ENCODE measurements around the gene ZNF160.

Gene ZNF160

DNA sequence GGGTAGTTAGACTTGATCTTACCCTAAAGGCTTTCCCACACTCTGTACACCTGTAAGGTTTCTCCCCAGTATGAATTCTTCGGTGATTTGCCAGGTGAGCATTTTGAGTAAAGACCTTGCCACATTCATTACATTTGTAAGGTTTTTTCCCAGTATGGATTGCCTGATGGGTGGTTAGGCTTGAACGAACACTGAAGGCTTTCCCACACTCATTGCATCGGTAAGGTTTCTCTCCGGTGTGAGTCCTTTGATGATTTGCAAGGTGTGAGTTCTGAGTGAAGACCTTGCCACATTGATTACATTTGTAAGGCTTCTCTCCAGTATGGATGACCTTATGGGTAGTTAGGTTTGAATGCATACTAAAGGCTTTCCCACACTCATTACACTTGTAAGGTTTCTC is 35.0 kb downstream of the ZNF160 start:
- DNase-seq, result no peak
- H3K27ac ChIP-seq, result no peak overlapping the region
- peaks cover 70% of the 10 kb centered on the region for H3K36me3 ChIP-seq
- H3K9me3 ChIP-seq (ENCODE audit: severe bottlenecking), result peaks cover 15% of the 10 kb centered on the region
- TF ChIP-seq, protein P1, sequence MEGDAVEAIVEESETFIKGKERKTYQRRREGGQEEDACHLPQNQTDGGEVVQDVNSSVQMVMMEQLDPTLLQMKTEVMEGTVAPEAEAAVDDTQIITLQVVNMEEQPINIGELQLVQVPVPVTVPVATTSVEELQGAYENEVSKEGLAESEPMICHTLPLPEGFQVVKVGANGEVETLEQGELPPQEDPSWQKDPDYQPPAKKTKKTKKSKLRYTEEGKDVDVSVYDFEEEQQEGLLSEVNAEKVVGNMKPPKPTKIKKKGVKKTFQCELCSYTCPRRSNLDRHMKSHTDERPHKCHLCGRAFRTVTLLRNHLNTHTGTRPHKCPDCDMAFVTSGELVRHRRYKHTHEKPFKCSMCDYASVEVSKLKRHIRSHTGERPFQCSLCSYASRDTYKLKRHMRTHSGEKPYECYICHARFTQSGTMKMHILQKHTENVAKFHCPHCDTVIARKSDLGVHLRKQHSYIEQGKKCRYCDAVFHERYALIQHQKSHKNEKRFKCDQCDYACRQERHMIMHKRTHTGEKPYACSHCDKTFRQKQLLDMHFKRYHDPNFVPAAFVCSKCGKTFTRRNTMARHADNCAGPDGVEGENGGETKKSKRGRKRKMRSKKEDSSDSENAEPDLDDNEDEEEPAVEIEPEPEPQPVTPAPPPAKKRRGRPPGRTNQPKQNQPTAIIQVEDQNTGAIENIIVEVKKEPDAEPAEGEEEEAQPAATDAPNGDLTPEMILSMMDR (IDR thresholded peaks at IDR 0.05; ENCODE audit: low read depth, low read length), result no peak
- no peaks in the 10 kb centered on the region for H3K27me3 ChIP-seq (ENCODE audit: insufficient read depth, low read depth, severe bottlenecking)
- H3K4me3 ChIP-seq (ENCODE audit: low read depth, low read length), result no peak overlapping the region

DNA sequence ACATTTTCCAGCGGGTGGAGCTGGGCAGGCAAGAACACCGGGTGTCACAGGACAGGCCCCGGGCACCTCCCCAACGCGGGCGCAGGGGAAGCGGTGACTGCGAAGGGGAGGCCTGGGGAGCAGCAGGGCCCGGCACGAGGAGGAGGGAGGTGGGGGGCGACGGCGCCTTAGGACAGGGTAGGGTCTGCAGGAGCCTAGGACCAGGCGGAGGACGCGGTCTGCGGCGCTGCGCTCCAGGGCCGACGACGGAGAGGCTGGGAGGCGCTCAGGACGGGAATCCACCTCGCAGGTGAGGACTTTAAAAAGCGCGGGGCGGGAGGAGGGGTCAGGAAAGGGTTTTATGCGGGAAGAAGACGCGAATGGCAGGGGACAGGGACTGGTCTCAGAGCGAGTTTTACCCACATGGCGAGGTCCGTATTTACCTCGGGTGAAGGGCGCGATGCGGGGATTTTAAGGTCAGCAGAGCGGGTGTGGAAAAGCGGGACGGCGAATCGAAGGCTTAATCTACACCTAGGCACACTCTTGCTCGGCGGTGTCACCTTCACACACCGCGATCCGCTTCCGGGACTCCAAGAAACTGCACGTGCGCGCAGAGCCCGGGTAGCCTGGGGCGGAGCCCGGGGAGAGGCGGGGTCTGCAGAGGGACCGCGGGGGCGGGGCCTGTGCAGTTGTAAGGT is 45.2 kb downstream of the ZNF160 start:
- DNase-seq, result peak; percentile 90
- TF ChIP-seq, protein P1 (IDR thresholded peaks at IDR 0.05; ENCODE audit: low read depth, low read length), result no peak
- H3K36me3 ChIP-seq, result no peaks in the 10 kb centered on the region
- peak overlapping the region; percentile 67 for H3K4me3 ChIP-seq (ENCODE audit: low read depth, low read length)
- peak overlapping the region; percentile 63 for H3K27ac ChIP-seq
- H3K27me3 ChIP-seq (ENCODE audit: insufficient read depth, low read depth, severe bottlenecking), result no peaks in the 10 kb centered on the region
- H3K9me3 ChIP-seq (ENCODE audit: severe bottlenecking), result peaks cover 6% of the 10 kb centered on the region

DNA sequence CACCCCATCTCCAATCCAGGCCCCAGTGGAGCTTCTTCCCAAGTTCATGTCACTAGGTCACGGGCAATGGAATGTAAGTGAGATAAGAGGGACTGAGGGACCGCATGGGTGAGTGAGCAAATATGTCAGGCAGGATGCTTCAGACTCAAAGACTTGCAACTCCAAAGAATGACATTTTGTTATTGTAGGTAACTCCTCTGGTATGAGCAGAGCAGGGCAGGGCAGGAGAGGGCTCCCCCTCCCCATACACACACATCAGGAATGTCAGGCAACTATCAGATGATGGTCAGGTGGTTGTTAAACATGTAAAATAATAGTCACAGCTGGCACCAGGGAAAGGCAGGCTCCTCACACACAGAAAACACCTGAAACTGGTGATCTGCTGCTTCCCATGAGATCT is 48.1 kb downstream of the ZNF160 start:
- H3K4me3 ChIP-seq (ENCODE audit: low read depth, low read length), result no peak overlapping the region
- TF ChIP-seq, protein P1 (IDR thresholded peaks at IDR 0.05; ENCODE audit: low read depth, low read length), result no peak
- no peaks in the 10 kb centered on the region for H3K27me3 ChIP-seq (ENCODE audit: insufficient read depth, low read depth, severe bottlenecking)
- no peaks in the 10 kb centered on the region for H3K36me3 ChIP-seq
- DNase-seq, result no peak
- peaks cover 7% of the 10 kb centered on the region for H3K9me3 ChIP-seq (ENCODE audit: severe bottlenecking)
- no peak overlapping the region for H3K27ac ChIP-seq

DNA sequence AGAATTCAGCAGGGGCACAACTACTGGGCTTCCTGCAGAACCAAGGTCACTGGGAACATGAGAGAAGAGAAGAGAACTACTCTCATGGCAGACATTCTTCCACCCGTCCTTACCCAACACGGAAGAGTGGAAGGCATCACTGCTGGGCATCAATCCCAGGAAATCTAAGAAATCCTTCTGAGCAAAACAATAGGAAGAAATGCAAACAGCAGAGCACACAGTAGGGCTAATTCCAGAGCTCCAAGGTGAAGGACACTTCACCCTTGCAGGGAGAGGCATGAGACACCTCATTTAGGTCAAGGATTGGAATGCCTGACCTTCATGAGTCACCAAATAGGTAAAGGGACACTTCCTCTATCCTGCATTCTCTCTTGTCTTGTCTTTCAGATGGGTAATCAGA is 55.8 kb downstream of the ZNF160 start:
- no peaks in the 10 kb centered on the region for H3K36me3 ChIP-seq
- H3K9me3 ChIP-seq (ENCODE audit: severe bottlenecking), result peaks cover 10% of the 10 kb centered on the region
- TF ChIP-seq, protein P1 (IDR thresholded peaks at IDR 0.05; ENCODE audit: low read depth, low read length), result no peak
- H3K27ac ChIP-seq, result no peak overlapping the region
- H3K4me3 ChIP-seq (ENCODE audit: low read depth, low read length), result no peak overlapping the region
- no peaks in the 10 kb centered on the region for H3K27me3 ChIP-seq (ENCODE audit: insufficient read depth, low read depth, severe bottlenecking)
- DNase-seq, result no peak

DNA sequence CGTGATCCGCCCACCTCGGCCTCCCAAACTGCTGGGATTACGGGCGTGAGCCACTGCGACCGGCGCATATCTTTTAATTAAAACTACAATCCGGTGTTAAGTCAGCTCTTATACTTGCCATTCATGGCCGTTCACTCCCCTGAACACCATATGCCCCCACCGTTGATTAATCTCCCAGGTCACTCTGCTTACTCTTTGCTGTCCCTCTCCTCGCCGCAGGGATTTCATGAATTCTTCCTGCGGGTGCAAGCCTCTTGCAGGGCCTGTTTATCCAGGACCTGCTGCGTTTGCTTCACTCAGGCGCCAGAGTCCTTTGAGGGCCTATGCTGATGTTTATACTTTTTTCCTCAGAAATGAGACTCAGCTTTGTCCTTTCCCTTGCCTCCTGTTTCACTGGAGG is 57.7 kb downstream of the ZNF160 start:
- Histone ChIP-seq H3K27ac (peak overlapping the region; percentile 61), H3K9me3 (ENCODE audit: severe bottlenecking) (peaks cover 10% of the 10 kb centered on the region), H3K36me3 (no peaks in the 10 kb centered on the region), H3K4me3 (ENCODE audit: low read depth, low read length) (no peak overlapping the region), H3K27me3 (ENCODE audit: insufficient read depth, low read depth, severe bottlenecking) (no peaks in the 10 kb centered on the region)
- TF ChIP-seq, protein P1 (IDR thresholded peaks at IDR 0.05; ENCODE audit: low read depth, low read length), result no peak
- peak; percentile 75 for DNase-seq

DNA sequence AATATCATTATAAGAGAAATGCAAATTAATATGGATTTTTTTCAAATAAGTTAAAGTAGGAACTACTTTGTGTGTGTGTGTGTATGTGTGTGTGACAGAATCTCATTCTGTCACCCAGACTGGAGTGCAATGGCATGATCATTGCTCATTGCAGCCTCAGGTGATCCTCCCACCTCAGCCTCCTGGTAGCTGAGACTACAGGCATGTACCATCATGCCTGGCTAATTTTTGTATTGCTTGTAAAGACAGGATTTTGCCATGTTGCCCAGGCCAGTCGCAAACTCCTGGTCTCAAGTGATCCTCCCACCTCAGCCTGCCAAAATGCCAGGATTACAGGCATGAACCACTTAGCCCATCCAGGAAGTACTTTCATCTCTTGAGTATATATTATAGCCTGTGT is 61.9 kb downstream of the ZNF160 start:
- no peak overlapping the region for H3K27ac ChIP-seq
- TF ChIP-seq, protein P1 (IDR thresholded peaks at IDR 0.05; ENCODE audit: low read depth, low read length), result no peak
- H3K36me3 ChIP-seq, result no peaks in the 10 kb centered on the region
- H3K4me3 ChIP-seq (ENCODE audit: low read depth, low read length), result no peak overlapping the region
- no peaks in the 10 kb centered on the region for H3K27me3 ChIP-seq (ENCODE audit: insufficient read depth, low read depth, severe bottlenecking)
- no peak for DNase-seq
- H3K9me3 ChIP-seq (ENCODE audit: severe bottlenecking), result no peaks in the 10 kb centered on the region

All from WERI-Rb-1 (cell line).